Astrocyte (in vitro differentiated cells and primary cell): ENCODE measurements around the gene AP5Z1.

Experiments
- CTCF ChIP-seq: IDR thresholded peaks from 2 replicates; pipeline ENCODE4 v1.5.1; 2011; ENCODE audit warnings: low read depth, mild to moderate bottlenecking, inconsistent platforms, low read length, moderate library complexity; ENCODE audit not compliant: insufficient read depth
- EZH2 ChIP-seq: IDR thresholded peaks from 2 replicates; pipeline ENCODE4 v1.6.1; 2012; ENCODE audit warnings: mild to moderate bottlenecking, low read length, inconsistent platforms; ENCODE audit not compliant: insufficient read depth

DNA sequence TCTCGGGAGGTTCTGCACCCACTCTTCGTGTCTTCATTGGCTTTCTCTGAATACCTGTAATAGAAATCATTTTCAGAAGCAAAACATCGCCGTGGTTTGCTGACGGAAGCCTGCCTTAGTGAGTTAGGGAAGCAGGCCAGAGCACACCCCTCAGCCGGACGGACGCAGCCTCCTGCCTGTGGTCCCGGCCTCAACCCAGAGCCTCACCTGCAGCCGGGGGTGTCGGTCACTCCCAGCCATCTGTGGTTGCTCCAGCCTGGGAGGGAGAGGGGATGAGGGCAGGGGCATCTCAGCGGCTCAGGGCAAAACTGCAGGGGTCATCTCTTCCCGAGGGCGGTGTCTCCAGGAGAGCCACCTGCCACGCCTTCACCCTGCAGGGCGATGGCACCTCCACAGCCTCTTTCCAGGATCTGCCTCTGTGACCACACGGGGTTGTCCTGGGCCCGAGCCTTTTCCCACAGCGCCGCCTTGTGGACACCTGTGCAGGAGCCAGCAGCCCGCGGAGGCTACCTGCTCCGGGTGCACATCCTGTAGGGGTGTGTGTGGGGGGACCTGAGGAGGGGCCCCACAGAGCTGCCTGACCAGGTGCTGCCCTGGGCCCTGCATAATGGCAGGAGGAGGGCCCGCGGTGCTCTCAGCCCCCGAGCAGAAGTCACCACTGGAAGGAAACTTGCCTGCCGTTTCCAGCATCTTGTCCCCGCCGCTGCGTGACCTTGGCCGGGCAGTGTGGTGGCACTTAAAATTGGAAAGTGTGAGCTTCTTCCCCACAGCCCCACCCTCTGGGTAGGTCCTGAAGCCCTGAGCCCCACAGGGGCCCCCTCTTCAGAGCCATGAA is 21.6 kb upstream of the AP5Z1 start:
- TF ChIP-seq CTCF (peak; percentile 51), EZH2 (no peak)
